ENCODE data around the gene B4GALT7.
"Not testable (repeated sequence)": the region's sequence is repeated elsewhere in the genome, so short reads cannot be mapped to it uniquely, and the experiment has no call there.

B4GALT7 gene

DNA sequence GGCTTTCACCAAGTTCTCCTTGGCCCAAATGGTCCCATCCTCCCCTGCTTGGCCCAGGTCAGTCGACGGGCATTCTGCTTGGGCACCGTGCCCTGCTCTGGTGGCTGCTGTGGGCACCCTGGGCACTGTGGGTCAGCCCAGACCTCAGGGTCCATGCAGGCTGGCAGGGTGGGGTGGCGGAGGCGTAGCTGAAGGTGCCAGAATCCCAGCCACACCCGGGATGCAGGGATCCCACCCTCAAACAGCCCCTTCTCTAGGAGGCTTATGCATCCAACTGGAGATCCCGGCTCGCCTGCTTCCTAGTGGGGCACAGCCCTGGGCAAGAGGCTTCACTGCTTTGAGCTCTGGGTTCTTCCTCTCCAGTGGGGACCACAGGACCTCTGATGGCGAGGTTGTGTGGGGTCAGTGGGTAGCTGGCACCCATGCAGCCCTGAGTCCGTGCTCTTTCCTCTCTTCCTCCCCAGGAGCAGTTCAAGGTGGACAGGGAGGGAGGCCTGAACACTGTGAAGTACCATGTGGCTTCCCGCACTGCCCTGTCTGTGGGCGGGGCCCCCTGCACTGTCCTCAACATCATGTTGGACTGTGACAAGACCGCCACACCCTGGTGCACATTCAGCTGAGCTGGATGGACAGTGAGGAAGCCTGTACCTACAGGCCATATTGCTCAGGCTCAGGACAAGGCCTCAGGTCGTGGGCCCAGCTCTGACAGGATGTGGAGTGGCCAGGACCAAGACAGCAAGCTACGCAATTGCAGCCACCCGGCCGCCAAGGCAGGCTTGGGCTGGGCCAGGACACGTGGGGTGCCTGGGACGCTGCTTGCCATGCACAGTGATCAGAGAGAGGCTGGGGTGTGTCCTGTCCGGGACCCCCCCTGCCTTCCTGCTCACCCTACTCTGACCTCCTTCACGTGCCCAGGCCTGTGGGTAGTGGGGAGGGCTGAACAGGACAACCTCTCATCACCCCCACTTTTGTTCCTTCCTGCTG, 9.4 kb downstream of the B4GALT7 start:
- DNase-seq (ENCODE audit: low spot score): no peak

DNA sequence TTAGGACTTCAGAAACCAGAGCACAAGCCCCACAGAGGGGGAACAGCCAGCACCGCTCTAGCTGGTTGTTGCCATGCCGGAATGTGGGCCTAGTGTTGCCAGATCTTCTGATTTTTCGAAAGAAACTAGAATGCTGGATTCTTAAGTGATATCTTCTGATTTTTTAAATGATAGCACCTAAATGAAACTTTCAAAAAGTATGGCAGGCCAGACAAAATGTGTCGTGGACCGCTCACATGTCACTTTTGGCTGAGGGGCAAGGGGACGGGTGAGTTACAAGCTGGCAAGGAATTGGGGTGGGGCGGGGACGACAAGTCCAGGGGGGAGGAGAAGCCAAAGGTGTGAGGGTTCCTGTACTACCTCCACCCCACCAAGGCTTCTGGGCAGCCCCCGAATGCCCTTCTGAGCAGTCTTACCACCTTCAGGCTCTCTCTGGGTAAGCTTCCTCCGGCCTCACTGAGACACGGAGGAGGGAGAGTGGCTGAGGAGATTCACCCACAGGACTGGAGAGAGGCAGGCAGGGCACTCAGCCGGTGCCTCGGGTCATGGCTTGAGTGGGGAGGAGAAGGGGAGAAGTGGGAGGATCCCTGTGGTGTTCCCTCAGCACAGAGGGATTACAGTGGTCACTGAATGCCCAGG, 10.3 kb downstream of the B4GALT7 start:
- DNase-seq (ENCODE audit: low spot score): no peak

DNA sequence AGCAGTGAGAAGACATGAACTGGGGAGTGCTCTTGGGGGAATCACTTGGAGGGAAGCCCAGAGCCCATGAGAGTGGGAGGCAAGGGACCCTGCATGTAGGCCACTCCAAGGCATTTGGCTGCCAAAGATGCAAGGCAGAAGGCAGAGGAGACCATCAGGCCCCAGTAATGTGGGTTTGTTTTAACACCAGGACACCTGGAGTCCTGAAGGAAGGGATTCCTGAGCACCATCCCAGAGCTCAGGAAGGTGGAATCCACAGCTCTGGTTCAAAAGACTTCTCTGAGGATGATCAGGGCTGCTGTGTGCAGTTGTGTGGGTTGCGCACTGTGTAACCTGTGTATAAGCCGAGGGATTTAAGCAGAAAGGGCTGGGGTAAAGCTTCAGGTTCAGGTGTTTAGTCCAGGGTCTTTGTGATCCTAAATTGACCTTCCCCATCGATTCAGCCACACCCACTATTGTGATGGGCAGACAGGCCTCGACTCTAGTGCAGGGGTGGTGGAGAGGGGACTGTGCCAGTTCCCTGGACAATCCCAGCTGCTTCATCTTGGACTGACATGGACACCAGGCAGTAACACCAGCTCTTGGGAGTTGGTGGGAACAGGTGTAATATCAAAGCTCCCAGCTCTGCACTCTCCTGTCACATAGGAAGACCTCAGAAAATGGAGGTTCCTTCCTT, 11.0 kb downstream of the B4GALT7 start:
- DNase-seq (ENCODE audit: low spot score): no peak

DNA sequence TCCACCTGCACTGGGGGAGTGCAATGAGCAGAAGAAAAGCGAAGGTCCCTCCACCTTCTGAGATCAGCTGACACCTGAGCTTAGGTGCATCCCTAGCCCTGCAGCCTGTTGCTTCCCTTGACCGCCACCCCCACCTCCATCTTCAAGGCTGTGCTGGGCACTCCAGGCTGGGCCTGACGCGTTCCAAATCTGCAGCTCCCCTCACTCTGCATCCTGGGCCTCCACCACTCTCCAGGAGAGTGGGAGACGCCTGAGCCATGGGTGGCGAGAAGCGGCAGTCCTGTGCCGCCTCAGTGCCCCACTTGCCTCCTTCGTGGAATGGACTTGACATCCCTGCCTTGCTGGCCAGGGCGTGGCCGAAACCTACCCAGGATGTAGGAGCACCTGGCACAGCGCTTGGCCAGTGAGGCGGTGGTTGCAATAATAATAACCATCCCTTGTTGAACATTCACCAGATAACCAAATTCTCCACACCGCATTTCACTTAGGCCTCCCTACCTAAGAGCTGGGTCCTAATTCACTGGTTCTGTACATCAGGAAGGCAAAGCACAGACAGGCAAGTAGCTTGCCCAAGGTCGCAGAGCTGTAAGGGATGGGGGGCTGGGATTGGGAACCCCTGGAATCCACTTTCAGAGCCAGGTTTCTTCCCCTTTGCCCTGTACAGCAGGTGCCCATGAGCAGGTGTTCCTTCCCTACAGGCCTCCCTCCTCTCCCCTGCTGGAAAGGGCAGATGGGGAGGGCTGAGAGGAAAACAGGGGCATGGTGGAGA, 11.7 kb downstream of the B4GALT7 start:
- no peak for DNase-seq (ENCODE audit: low spot score)

DNA sequence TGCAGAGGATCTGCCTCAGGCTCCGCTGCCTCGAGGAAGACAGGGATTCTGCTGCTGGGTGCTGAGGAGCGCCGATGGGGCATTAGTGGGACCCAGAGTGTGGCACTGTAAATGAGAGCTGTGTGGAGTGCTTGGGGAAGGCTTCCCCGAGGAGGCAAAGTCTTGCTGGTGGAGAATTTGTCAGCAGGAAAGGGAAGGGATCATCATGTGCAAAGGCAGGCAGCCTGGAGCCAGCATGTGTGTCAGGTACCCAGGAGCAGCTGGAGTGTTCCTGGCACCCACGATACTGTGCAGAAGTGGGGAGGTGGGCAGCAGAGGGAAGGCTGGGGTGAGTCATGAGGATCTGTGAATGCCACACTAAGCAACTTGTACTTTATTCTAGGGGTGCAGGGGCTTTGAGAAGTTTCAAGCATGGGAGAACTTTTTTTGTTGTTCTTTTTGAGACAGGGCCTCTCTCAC, 12.3 kb downstream of the B4GALT7 start:
- DNase-seq (ENCODE audit: low spot score): no peak

DNA sequence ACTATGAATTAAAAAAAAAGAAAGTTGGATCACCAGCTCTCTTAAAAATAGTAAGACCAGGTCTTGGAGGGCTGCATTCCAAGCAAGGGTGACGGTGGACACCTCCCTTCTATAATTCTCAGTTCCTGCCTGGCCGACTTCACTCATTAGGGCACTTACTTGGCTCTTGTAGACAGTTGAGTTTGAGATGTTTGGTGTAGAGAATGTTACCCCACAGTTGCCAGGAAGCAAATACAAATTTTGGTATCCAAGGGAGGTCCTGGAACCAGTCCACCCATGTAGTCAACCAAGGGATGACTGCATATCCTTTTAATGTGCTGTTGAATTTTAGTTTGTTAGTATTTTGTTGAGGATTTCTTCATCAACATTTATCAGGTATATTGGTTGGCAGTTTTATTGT, 20.6 kb downstream of the B4GALT7 start:
- DNase-seq (ENCODE audit: low spot score): no peak

DNA sequence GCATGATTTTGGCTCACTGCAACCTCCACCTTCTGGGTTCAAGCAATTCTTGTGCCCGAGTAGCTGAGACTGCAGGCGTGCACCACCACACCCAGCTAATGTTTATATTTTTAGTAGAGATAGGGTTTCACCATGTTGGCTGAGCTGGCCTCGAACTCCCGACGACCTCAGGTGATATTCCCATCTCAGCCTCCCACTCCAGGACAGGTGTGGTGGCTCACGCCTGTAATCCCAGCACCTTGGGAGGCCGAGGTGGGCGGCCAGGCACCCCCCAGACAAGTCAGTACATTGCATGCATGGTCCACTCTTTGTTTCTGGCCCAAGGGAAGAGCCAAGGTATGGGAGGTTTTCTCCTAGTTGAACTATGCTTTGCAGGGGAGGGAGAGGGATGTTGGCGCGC, 24.2 kb downstream of the B4GALT7 start:
- DNase-seq (ENCODE audit: low spot score): not testable (repeated sequence)

DNA sequence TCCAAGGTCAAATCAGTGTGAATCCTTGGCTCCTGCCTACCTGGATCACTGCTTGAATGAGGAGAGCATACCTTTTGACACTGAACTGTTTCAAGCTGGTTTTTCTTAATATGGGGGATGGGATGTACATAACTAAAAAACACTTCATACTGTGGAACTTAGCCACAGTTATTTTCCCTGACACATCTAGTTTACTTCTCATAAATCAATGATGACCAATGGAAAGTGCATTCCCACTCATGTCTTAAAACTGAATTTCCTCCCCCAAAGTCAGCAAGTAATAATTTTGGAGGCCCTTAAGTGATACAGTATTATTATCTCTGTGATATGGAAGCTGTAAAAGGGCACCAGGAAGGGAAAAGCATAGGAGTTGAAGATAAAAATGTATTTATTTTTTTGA, 30.3 kb downstream of the B4GALT7 start:
- not testable (repeated sequence) for DNase-seq (ENCODE audit: low spot score)

DNA sequence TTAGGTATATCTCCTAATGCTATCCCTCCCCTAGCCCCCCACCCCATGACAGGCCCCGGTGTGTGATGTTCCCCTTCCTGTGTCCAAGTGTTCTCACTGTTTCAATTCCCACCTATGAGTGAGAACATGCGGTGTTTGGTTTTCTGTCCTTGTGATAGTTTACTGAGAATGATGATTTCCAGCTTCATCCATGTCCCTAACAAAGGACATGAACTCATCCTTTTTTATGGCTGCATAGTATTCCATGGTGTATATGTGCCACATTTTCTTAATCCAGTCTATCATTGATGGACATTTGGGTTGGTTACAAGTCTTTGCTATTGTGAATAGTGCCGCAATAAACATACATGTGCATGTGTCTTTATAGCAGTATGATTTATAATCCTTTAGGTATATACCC, 35.0 kb downstream of the B4GALT7 start:
- not testable (repeated sequence) for DNase-seq (ENCODE audit: low spot score)

DNA sequence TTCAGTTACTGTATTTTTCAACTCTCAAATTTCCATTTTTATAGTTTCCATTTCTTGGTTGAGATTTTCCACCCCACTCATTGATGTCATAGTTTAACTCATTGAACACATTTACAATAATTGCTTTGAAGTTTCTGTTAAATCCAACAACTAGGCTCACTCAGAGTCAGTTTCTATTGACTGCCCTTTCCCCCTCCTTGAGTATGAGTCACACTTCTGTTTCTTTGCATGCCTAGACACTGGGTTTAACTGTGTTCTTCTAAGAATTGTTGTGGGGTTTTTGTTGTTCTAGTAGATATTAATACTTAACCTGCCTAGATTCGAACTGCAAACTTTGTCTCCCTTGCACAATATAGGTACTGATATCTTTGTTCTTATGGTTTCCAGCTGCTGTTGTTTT, 45.5 kb downstream of the B4GALT7 start:
- DNase-seq (ENCODE audit: low spot score): not testable (repeated sequence)

DNA sequence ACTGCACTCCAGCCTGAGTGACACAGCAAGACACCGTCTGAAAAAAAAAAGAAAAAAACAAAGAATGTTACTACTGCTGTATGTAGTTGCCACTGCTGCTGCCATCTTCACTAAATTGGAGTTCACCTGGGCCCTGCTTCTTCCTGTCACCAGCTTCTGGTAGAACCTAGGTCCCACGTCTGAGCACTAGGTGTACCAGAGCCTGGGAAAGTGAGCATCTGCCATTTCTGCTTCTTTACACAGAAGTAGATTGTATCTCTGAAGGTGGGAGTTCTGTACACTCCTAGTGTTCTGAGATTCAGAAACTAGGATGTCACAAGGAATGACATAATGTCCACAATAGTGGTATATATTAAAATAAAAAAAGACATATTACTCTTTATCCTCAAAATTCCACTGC, 51.3 kb downstream of the B4GALT7 start:
- not testable (repeated sequence) for DNase-seq (ENCODE audit: low spot score)

DNA sequence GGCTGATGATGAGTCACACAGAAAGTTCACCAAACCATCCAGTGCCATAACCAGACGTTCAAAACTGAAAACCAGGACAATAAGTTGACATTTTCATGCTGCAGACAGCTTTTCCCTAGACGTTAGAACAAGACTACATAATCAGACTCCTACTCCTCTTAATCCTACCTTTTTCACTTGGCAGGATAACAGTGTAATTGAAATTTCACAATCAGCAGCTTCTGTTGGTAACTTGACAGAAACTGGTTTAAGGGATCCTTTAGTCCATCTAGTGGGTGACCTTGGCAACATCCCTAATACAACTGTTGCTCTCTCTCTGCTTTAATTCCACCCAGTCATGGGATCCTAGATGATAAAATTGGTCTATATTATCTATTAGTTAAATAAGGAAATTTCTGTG, 57.9 kb downstream of the B4GALT7 start:
- DNase-seq (ENCODE audit: low spot score): not testable (repeated sequence)

DNA sequence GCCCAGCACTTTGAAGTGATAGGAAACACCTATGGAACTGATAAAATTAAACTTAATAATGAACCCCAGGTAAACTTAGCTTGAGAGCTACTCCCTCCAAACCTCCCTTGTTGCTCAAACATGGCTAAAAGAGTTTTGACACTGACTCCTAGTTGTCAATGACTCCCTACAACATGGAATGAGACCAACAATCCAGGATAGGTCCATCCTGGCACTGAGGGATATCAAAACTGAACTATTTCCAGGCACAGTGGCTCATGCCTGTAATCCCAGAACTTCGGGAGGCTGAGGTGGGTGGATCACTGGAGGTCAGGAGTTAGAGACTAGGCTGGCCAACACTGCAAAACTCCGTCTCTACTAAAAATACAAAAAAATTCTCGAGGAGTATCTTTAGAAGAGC, 58.6 kb downstream of the B4GALT7 start:
- DNase-seq (ENCODE audit: low spot score): not testable (repeated sequence)
